H4 (cell line): ENCODE results near the gene PHB1. TPM values are rescaled to one million over a fixed set of nuclear protein-coding genes. Genes with fewer than 3 reads are reported as not detected.
A peak's percentile ranks its signal among the peaks of the same experiment; 100 is the strongest.
"Not testable (repeated sequence)": the region's sequence is repeated elsewhere in the genome, so short reads cannot be mapped to it uniquely, and the experiment has no call there.

ENCODE experiments used
- DNase-seq: peaks from one replicate; pipeline ENCODE4 v3.0.0-alpha.2; 2015; ENCODE audit warnings: low spot score
- total RNA-seq: library from RNA; depleted of rRNA; stranded (reverse); fragments of >200 nt; shearing (Covaris generic); gene quantifications from 2 replicates; pipeline ENCODE4 v1.2.3, GENCODE V29; 2014

The PHB1 gene
- total RNA-seq, 1 experiment from 2014 or later = 232 TPM

- DNase-seq = no peak
Observed at GRCh38 chr17:49381033-49381432, 33.6 kb downstream of the PHB1 start.

DNA sequence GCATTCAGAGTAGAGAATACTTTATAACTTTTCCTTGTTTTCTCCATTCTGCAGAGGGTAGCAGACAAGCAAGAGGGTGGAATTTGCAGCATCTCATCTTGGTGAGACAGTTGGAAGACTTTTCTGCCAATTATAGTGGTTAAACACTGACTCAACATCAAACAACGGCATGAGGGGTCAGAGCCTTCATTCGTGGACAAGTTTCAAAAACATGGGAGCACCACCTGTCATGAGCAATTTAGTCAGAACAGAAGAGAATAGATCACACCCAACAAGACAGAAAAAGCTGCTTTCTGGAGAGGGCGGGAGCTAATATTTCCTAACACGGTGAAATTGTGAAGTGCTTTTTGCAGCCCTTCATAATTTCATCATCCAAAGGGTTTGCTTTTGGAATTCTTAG lies 34.8 kb downstream of the PHB1 start:
- DNase-seq = no peak

DNA sequence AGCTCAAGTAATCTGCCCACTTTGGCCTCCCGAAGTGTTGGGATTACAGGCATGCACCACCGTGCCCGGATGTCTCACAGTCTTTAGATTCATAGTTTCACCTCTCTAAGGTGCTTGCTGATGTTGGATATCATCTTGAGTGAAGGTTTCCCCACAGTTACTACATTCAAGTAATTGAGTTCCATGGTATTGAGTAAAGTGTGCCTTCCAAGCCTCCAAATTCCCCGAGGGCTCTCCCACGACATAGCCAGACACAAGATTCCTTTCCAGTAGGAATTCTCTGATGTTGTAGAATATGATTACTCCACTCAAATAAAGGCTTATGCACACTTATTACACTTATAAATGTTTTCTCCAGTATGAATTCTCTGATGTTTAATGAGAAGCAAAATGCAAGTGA lies 36.4 kb downstream of the PHB1 start:
- no peak for DNase-seq

GRCh38 chr17:49375544-49375943 lies 39.1 kb downstream of the PHB1 start:
- no peak for DNase-seq

GRCh38 chr17:49373115-49373514 lies 41.6 kb downstream of the PHB1 start:
- no peak for DNase-seq

GRCh38 chr17:49372425-49372824 lies 42.3 kb downstream of the PHB1 start:
- DNase-seq = no peak

DNA sequence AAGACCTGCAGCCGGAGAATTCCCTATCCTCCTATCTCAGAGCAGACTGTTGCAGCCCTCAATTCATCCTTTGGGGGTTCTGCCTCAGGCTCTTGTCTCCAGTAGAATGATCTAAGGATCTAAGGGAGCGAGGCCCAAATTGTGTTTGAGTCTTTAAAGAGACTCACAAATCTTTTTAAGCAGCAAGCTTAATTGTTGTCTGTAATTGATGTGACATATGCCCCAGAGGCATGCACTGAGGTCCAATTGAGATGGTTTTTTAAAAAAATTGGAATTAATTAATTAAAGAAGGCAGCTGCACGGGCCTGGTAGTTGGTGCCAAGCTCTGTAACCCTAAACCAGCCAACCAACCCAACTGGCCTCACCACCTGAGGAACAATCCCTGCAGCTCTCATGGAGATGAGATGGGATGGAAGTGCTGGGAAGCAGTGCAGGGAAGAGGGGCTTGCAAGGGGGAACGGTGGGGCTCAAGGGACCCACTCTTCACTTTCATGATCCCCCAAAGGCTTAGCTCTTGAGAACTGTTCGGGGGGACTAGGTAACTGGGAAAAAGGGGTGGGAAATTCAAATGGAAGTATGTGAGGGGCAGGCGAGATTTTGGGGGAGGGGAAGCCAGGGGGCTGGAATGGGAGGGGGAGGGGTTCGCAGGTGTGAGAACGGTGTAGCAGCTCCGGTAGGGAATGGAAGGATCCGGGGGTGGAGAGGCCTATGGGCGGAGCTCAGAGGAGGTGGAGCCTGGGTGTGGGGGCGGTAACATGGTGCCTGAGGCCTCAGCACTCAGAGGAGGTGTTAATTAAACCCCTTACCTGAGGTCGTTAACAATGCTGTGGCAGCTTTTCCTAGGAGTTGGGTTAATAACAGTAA lies 43.5 kb downstream of the PHB1 start:
- no peak for DNase-seq

- DNase-seq = no peak
Observed at GRCh38 chr17:49369760-49370159, 44.9 kb downstream of the PHB1 start.

DNA sequence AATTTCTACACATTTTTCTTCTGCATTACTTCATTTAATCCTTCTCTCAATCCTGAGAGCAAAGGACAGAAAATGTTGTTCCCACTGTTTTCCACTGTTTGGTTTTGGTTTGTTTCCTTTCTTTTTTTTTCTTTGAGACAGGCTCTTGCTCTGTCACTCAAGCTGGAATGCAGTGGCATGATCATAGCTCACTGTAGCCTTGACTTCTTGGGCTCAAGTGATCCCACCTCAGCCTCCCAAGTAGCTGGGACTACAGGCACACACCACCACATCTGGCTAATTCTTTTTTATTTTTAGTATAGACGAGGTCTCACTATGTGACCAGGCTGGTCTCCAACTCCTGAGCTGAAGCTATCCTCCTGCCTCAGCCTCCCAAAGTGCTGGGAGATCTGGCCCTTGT lies 45.6 kb downstream of the PHB1 start:
- no peak for DNase-seq

DNA sequence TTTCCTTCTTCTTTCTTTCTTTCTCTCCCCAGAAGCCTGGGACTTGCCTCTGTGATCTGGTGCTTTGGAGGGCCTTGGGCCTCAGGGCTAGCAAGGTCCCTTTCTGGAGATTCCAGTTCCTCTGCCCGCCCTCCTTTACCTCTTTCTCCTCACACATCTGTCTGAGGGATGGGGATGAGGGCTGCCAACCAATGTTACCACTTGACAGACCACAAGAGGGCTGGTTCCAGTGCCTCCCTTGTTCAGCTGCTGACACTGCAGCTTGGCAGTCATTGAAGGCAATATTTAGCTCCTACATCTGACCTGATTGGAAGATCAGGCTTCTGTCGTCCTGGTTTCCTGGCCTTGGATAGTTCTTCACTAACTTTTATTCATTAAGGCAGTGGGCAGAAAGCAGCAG lies 49.0 kb downstream of the PHB1 start:
- DNase-seq = peak; percentile 65

GRCh38 chr17:49365126-49365525 lies 49.6 kb downstream of the PHB1 start:
- DNase-seq = not testable (repeated sequence)

DNA sequence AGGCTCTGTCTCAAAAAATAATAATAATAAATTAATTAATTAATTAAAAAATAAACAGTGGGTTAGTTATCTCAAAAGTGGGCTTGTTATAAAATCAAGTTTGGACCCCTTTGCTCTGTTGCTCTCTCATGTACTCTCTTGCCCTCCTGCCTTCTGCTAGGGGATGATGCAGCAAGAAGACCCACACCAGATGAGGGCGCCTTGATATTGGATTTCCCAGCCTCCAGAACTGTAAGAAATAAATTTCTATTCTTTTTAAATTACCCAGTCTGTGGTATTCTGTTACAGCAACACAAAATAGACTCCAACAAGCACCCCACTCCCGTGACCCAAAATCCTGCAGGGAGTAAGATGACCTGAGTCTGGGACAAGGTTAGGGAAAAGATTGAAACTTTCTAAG lies 50.6 kb downstream of the PHB1 start:
- no peak for DNase-seq

DNA sequence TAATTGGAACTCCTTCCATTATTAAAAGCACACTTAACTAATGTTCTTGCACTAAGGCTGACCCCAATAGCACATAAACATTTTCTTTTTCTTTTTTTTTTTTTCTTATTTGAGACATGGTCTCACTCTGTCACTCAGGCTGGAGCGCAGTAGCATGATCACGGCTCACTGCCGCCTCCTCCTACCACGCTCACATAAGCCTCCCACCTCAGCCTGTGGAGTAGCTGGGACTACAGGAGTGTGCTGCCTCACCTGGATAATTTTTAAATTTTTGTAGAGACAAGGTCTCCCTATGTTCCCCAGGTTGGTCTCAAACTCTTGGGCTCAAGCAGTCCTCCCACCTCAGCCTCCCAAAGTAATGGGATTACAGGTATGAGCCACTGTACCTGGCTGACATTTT lies 51.4 kb downstream of the PHB1 start:
- DNase-seq = no peak

DNA sequence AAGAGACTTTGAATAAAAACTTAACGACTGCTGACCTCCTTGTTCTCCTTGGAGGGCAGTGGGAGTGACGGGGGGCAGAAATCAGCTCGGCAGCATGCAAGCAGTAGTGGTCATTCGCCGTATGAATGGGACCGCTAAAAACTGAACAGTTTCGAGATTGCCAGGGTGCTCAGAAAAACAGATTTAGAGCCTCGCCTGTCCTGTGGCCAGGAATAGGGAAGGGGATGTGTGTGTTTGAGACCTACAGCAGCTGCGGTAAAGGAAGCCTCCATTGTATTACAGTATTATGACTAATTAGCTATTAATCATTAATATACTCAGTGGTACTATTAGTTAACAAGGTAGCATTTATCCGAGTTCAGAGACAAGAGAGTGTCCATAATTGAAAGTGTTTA lies 52.0 kb downstream of the PHB1 start:
- no peak for DNase-seq

GRCh38 chr17:49361902-49362722 lies 52.6 kb downstream of the PHB1 start, which contains the start of gene ZNF652:
Gene ZNF652 (minus strand): TSS chr17:49362250. CDS start chr17:49317725, 44,525 bp downstream.
- peak; percentile 86 for DNase-seq

GRCh38 chr17:49361129-49361901 lies 53.4 kb downstream of the PHB1 start:
- DNase-seq = peak; percentile 21

DNA sequence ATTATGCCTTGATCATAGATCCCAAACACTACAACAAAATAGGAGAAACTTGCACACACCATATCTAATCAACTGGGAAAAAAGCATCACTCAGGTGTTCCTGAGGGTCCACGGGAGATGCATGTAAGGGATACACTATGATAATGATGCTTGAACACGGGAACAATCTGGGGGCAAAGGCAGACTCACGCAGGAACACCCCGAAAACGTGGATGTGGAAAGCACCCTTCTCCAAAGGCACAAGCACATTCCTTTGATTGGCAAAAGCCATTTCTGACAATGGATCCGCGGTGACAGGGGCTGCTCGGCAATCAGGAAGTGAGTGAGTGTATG lies 53.9 kb downstream of the PHB1 start:
- peak; percentile 30 for DNase-seq

- DNase-seq = no peak
Observed at GRCh38 chr17:49359990-49360795, 54.5 kb downstream of the PHB1 start.

GRCh38 chr17:49358641-49359247 lies 55.9 kb downstream of the PHB1 start:
- no peak for DNase-seq

DNA sequence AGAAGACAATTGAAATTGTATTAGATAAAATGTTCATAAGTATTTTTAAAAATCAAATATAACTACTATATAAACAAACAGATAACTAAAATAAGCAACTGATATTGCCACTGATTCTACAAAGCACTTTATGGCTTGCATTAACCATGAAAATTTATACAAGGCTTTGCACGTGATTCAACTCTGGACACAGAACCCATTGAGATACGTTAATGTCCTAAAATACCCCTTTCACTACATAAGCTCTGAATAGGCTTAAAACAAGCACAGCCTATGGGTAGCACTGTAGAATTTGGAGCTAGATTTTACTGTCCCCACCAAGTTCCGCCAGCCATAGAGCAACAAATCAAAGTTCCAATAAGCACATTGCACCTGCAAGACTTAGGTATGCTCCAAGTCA lies 57.2 kb downstream of the PHB1 start:
- DNase-seq = no peak

DNA sequence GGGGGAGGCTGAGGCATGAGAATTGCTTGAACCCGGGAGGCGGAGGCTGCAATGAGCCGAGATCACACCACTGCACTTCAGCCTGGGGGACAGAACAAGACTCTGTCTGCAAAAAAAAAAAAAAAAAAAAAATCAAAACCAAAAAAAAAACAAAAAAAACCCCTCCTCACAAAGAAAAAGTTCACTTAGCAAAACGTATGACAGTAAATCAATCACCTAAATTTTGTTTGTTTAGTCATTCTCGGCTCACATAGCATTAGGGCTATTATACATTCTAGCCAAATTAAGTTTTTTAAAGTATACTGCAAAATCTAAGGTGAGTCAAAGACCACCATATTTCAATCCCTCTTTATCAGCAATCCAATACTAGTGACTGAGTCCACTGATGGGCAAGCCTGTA lies 58.4 kb downstream of the PHB1 start:
- DNase-seq = no peak
